ENCODE results near the gene DMWD.

The DMWD gene

GRCh38 chr19:45785097-45785496 is 7.5 kb downstream of the DMWD start:
- DNase-seq (ENCODE audit: low spot score), result no peak

GRCh38 chr19:45784096-45784495 is 8.5 kb downstream of the DMWD start:
- no peak for DNase-seq (ENCODE audit: low spot score)

DNA sequence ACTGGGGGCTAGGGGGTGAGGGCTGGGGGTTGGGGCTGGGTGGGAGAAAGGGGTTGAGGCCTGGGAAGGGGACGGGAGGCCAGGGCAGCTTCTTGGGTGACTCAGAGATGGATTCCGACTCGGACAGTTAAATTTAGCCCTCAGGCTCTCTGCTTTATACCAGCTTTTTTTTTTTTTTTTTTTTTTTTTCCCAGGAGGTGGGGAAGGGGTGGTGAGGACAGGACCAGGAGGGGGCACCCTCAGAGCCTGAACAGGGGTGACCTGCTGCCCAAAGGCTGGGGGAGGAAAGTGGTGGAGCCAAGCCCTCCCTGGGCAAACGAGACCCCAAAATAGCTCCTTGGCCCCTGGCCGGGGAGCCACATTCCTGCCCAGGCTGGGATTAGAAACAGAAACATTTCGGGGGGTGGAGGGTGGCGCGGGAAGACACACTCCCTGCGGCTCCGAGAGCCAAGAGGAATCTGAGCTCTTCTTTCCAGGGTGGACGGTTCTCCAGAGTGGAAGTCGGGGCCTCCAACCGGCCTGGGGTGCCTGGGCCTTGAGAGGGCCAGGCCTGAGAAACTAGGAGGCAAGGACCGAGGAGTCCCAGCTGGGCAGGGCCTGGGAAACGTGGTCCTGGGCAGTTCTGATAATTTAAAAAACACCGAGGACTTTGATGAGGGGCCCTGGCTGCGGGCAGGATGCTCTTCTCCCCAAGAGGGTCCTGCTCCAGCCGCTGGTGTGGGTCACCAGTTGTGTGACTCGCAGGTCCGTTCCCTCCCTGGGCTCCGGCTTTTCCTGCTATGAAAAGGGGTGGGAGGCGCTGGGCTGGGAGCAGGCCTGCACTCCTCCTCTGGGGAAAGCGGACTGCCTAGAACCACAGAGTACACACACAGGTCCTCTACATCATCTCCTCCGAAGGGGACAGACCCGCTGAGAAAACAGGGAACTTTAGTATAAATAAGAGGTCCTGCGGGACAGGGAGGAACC is 9.5 kb downstream of the DMWD start:
- DNase-seq (ENCODE audit: low spot score), result peak; percentile 88

GRCh38 chr19:45782162-45782691 is 10.4 kb downstream of the DMWD start, which contains the start of gene DMPK:
DMPK (minus strand) TSS chr19:45782490; CDS start chr19:45782352, 138 bp downstream.
- DNase-seq (ENCODE audit: low spot score), result peak; percentile 70

- peak; percentile 67 for DNase-seq (ENCODE audit: low spot score)
Measured at GRCh38 chr19:45781214-45782161, 11.2 kb downstream of the DMWD start.

GRCh38 chr19:45780448-45781213 is 12.0 kb downstream of the DMWD start:
- no peak for DNase-seq (ENCODE audit: low spot score)

DNA sequence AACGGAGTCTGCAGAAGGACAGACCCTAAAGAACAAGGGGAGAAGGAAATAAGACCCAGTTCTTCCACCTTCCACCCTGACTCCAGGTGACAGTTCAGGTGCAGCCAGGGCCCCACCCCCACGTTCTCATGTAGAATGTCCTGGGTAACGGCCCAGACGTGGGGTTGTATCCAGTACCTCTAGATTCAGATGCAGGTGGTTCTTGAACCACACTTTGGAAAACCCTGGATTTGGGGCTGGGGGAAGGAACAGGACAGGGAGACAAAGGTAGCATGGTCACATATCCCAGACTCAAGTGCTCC is 12.5 kb downstream of the DMWD start:
- DNase-seq (ENCODE audit: low spot score), result no peak

GRCh38 chr19:45779231-45780145 is 13.2 kb downstream of the DMWD start:
- DNase-seq (ENCODE audit: low spot score), result peak; percentile 75

- no peak for DNase-seq (ENCODE audit: low spot score)
Measured at GRCh38 chr19:45778010-45778661, 14.5 kb downstream of the DMWD start.

GRCh38 chr19:45777395-45777961 is 15.2 kb downstream of the DMWD start:
- DNase-seq (ENCODE audit: low spot score), result no peak

DNA sequence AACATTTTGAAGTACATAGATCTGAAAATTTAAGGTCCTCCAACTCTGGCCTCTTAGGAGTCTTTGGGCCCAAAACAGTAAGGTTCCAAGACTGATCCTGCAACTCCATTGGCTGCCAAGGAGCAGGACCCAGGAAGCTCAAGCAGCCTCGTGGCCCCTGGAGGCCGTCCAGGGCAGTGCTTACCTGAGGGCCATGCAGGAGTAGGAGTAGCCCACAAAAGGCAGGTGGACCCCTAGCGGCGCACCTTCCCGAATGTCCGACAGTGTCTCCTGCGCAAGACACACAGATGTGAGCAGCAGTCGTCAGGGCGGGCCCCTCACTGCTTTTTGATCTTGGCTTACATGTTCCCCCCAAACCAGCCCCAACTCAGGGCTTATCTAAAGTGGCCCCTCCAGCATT is 17.9 kb downstream of the DMWD start:
- no peak for DNase-seq (ENCODE audit: low spot score)

DNA sequence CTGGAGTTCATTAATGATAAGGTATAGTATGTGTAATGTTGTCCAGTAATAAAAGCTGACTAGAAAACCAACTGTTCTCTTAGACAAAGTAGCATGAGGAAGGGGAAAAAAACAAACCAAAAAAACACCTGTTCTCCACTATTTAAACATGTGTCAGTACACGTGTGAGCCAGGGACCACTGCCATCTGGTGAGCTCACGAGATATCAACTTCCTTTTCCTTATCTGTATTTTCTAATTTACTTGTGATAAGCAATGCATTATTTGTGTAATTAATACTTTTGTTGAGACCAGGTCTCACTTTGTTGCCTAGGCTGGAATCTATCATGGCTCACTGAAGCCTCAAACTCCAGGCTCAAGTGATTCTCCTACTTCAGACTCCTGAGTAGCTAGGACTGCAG is 19.3 kb downstream of the DMWD start:
- no peak for DNase-seq (ENCODE audit: low spot score)

DNA sequence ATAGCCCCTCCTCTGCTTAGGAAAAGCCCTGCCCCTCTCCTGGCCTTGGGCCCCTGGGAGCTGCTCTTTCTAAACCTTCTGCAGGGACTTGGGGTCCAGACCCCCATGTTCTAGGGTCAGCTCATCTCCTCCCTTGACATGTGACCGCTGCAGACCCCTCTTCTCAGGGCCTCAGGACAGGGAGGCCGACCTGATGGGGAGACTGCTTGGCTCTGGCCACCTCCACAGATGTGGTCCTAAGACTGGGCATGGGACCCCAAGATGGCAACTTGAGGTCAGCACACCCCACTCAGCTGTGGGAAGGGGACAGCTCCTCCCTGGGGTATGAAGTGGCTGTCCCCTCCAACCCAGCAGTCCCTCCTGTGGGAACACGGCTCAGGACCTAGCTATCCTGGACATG is 19.7 kb downstream of the DMWD start:
- DNase-seq (ENCODE audit: low spot score), result no peak

DNA sequence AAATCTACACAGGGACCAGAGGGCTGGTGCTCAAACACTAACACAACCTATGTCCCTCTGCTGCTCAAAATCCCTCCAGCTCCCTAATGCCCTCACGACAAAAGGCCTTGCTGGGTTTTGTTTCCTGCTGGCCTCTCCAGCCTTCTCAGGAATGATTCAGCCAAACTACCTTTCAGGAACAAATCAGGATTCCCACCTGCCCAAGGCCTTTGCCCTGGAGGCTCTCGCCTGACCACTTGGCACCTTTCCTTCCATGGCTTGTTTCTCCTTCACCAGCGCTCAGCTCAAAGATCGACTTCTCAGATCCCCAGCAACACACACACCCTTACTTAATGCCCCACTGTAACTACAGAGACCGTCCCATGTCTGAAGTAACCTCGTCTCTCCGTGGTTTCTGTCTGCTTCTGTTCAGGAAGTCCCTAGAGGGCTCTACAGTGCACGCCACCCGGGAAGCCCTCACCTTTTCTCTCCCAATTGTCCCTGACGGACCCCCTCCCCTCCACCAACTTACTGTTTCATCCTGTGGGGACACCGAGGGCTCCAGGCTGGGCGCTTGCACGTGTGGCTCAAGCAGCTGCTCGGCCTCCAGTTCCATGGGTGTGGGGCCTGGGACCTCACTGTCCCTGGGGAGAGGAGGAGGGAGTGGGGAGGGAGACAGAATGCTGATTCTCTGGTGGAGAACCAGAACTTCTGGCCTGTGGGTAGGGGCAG is 20.4 kb downstream of the DMWD start:
- DNase-seq (ENCODE audit: low spot score), result no peak

DNA sequence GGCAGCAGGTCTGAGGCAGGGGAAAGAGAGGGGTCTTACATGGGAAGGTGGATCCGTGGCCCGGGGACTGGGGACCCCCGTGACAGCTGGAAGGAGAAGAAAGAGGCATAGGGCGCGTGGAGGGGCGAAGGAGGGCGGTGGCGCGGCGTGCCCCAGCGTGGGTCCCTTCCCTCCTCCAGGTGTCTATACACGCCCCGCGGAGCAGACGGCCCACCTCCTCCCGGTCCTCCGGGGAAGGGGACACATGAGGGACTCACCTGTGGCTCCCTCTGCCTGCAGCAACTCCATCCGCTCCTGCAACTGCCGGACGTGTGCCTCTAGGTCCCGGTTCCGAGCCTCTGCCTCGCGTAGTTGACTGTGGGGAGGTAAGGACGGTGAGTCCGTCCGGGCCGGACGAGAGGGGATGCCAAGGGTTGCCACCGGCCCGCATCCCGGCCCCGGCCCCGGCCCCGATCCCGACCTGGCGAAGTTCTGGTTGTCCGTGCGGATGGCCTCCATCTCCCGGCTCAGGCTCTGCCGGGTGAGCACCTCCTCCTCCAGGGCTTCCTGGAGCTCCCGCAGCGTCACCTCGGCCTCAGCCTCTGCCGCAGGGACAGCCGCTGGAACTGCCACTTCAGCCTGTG is 21.2 kb downstream of the DMWD start:
- no peak for DNase-seq (ENCODE audit: low spot score)

- peak; percentile 98 for DNase-seq (ENCODE audit: low spot score)
Measured at GRCh38 chr19:45770192-45771101, 22.2 kb downstream of the DMWD start.

DNA sequence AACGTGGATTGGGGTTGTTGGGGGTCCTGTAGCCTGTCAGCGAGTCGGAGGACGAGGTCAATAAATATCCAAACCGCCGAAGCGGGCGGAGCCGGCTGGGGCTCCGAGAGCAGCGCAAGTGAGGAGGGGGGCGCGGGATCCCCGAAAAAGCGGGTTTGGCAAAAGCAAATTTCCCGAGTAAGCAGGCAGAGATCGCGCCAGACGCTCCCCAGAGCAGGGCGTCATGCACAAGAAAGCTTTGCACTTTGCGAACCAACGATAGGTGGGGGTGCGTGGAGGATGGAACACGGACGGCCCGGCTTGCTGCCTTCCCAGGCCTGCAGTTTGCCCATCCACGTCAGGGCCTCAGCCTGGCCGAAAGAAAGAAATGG is 22.8 kb downstream of the DMWD start:
- no peak for DNase-seq (ENCODE audit: low spot score)
